Gastrocnemius medialis (tissue), 4 donors: ENCODE data around the gene TBL1XR1. TPM values are rescaled to one million over a fixed set of nuclear protein-coding genes. Genes with fewer than 3 reads are reported as not detected.

Source experiments
- ATAC-seq, 2 donors: fragments of 150-250 bp; one replicate each; pipeline ENCODE4 v1.9.1; 2016
- DNase-seq, 2 donors: peaks; one replicate each; pipeline ENCODE4 v3.0.0-alpha.2; 2019
- H3K27ac ChIP-seq, 4 donors: fragments of 200-600 bp; sonication (generic); 1 replicate in 1 of 4; 2 replicates in 3 of 4; pipeline ENCODE4 v1.5.1; 2016 to 2018; ENCODE audit warnings: mild to moderate bottlenecking in 2 of 4, moderate library complexity in 1 of 4
- H3K27me3 ChIP-seq, 3 donors: fragments of 200-600 bp; sonication (generic) in 2 of 3; 1 replicate in 1 of 3; 2 replicates in 2 of 3; pipeline versions ENCODE4 v1.5.1 to v1.6.0; 2016 to 2019; ENCODE audit warnings: mild to moderate bottlenecking in 1 of 3, moderate library complexity in 1 of 3
- H3K36me3 ChIP-seq, 2 donors: fragments of 200-600 bp; sonication (generic) in 1 of 2; one replicate each; pipeline ENCODE4 v1.5.1; 2017 to 2018
- H3K4me1 ChIP-seq, 2 donors: fragments of 200-600 bp; sonication (generic) in 1 of 2; one replicate each; pipeline ENCODE4 v1.5.1; 2016 to 2017; ENCODE audit warnings: mild to moderate bottlenecking in 2 of 2
- H3K4me3 ChIP-seq, 4 donors: fragments of 200-600 bp; sonication (generic) in 3 of 4; 1 replicate in 1 of 4; 2 replicates in 3 of 4; pipeline ENCODE4 v1.5.1; 2016 to 2019; ENCODE audit warnings: mild to moderate bottlenecking in 2 of 4
- H3K9me3 ChIP-seq, 3 donors: fragments of 200-600 bp; sonication (generic) in 2 of 3; 1 replicate in 1 of 3; 2 replicates in 2 of 3; pipeline ENCODE4 v1.5.1; 2016 to 2019
- CTCF ChIP-seq, 5 experiments: fragments of 450-650 bp in 3 of 5; fragments of 200-600 bp in 2 of 5; sonication (generic) in 2 of 5; IDR thresholded peaks in 4 of 5; conservative IDR thresholded peaks in 1 of 5; 1 replicate in 4 of 5; 2 replicates in 1 of 5; pipeline ENCODE4 v1.5.1; 2016 to 2019; ENCODE audit warnings: antibody characterized with exemption in 5 of 5, mild to moderate bottlenecking in 3 of 5, moderate library complexity in 3 of 5
- POLR2A ChIP-seq, 2 donors: fragments of 450-650 bp; IDR thresholded peaks; one replicate each; pipeline ENCODE4 v1.6.1; 2017; ENCODE audit warnings: antibody characterized with exemption in 2 of 2, mild to moderate bottlenecking in 2 of 2, moderate library complexity in 2 of 2
- in situ Hi-C, 4 donors: fragments of 200-750 bp; cut with MboI; loops; one replicate each; pipeline versions ENCODE4 v1.15.0 to v1.8.0; 2017; ENCODE audit warnings: low sequenced_read_pairs in 4 of 4
- intact Hi-C: fragments of 100-400 bp; cut with DNase I; formaldehyde crosslinking; loops from one replicate; pipeline ENCODE4 v1.15.1; 2023; ENCODE audit warnings: low total_unique reads
- total RNA-seq, 4 donors: library from RNA; depleted of rRNA; stranded (reverse); fragments of >200 nt; gene quantifications; one replicate each; pipeline versions ENCODE4 v1.1.0 to v1.2.3, GENCODE V29; 2016

Gene TBL1XR1
- total RNA-seq, 4 donors from 2014 or later, result 35.9 to 77.8 (median 49.2) TPM

GRCh38 chr3:177045767-177046166 lies 151.5 kb downstream of the TBL1XR1 start:
- Histone ChIP-seq H3K9me3 (no peaks in the 10 kb centered on the region), H3K27me3 (no peaks in the 10 kb centered on the region), H3K27ac (no peak overlapping the region), H3K4me3 (no peak overlapping the region), H3K4me1 (peaks cover 15 to 16% of the 10 kb centered on the region in 2 donors), H3K36me3 (peaks cover 0 to 39% of the 10 kb centered on the region in 2 donors)
- ATAC-seq (no peak), DNase-seq (no peak)
- intact Hi-C loops (loop anchor here (10.0 kb wide), 1 partner anchor 769 kb away; no protein-coding TSS in a partner anchor), in situ Hi-C loops (loop anchor here in 3 of 4 donors (25.0 kb wide), 2 partner anchors 742 to 1342 kb away; no protein-coding TSS in a partner anchor)
- no peak for TF ChIP-seq POLR2A (IDR thresholded peaks at IDR 0.05)
- TF ChIP-seq CTCF (IDR thresholded peaks at IDR 0.05 in 4 of 5, conservative IDR thresholded peaks at IDR 0.05 in 1 of 5), result no peak

GRCh38 chr3:177045222-177045621 lies 152.1 kb downstream of the TBL1XR1 start:
- ATAC-seq (no peak), DNase-seq (no peak)
- no peaks in the 10 kb centered on the region for H3K27me3 ChIP-seq
- no peak overlapping the region for H3K4me3 ChIP-seq
- peaks cover 0 to 39% of the 10 kb centered on the region in 2 donors for H3K36me3 ChIP-seq
- H3K27ac ChIP-seq, result no peak overlapping the region
- intact Hi-C loops (loop anchor here (10.0 kb wide), 1 partner anchor 770 kb away; no protein-coding TSS in a partner anchor), in situ Hi-C loops (loop anchor here in 3 of 4 donors (25.0 kb wide), 2 partner anchors 742 to 1342 kb away; no protein-coding TSS in a partner anchor)
- H3K4me1 ChIP-seq, result peaks cover 21% of the 10 kb centered on the region in 2 donors
- TF ChIP-seq POLR2A (IDR thresholded peaks at IDR 0.05) (no peak), CTCF (IDR thresholded peaks at IDR 0.05 in 4 of 5, conservative IDR thresholded peaks at IDR 0.05 in 1 of 5) (no peak)
- H3K9me3 ChIP-seq, result no peaks in the 10 kb centered on the region

GRCh38 chr3:177041730-177042551 lies 155.3 kb downstream of the TBL1XR1 start:
- no peak for ATAC-seq
- Histone ChIP-seq H3K4me3 (no peak overlapping the region), H3K4me1 (peaks cover 38% of the 10 kb centered on the region in 2 donors), H3K9me3 (no peaks in the 10 kb centered on the region), H3K27me3 (no peaks in the 10 kb centered on the region), H3K36me3 (peaks cover 0 to 31% of the 10 kb centered on the region in 2 donors), H3K27ac (peak overlapping the region; percentile 53 to 70 (median 62))
- intact Hi-C loops (loop anchor here (5.0 to 10.0 kb wide), 3 partner anchors 90 to 773 kb away; no protein-coding TSS in a partner anchor), in situ Hi-C loops (loop anchor here in 3 of 4 donors (25.0 kb wide), 2 partner anchors 745 to 1345 kb away; no protein-coding TSS in a partner anchor)
- TF ChIP-seq POLR2A (IDR thresholded peaks at IDR 0.05) (no peak), CTCF (IDR thresholded peaks at IDR 0.05 in 4 of 5, conservative IDR thresholded peaks at IDR 0.05 in 1 of 5) (no peak)
- DNase-seq, result no peak

- no peaks in the 10 kb centered on the region for H3K27me3 ChIP-seq
- TF ChIP-seq POLR2A (IDR thresholded peaks at IDR 0.05) (no peak), CTCF (IDR thresholded peaks at IDR 0.05 in 4 of 5, conservative IDR thresholded peaks at IDR 0.05 in 1 of 5) (no peak)
- H3K36me3 ChIP-seq, result peaks cover 0 to 31% of the 10 kb centered on the region in 2 donors
- peaks cover 41 to 42% of the 10 kb centered on the region in 2 donors for H3K4me1 ChIP-seq
- peak overlapping the region; percentile 53 to 70 (median 62) for H3K27ac ChIP-seq
- intact Hi-C loops (loop anchor here (5.0 to 10.0 kb wide), 3 partner anchors 89 to 774 kb away; no protein-coding TSS in a partner anchor), in situ Hi-C loops (loop anchor here in 3 of 4 donors (25.0 kb wide), 2 partner anchors 746 to 1346 kb away; no protein-coding TSS in a partner anchor)
- peak; percentile 57 to 61 for DNase-seq
- H3K9me3 ChIP-seq, result no peaks in the 10 kb centered on the region
- peak; percentile 78 to 87 for ATAC-seq
- no peak overlapping the region for H3K4me3 ChIP-seq
Measured at GRCh38 chr3:177041021-177041729, 156.1 kb downstream of the TBL1XR1 start.
